ENCODE data around the gene GTF3C4.

The GTF3C4 gene

GRCh38 chr9:132670457-132671391 lies at the start of gene GTF3C4:
Gene GTF3C4, plus strand, starts transcription at chr9:132670464. Its CDS starts 135 bp downstream, at chr9:132670599.
- Mint-ChIP-seq H3K27me3 (peaks cover 4% of the 10 kb centered on the region), H3K27ac (peak within 1 kb of the TSS; percentile 91), H3K36me3 (peaks cover 11% of the 10 kb centered on the region), H3K4me3 (peak within 1 kb of the TSS; percentile 87), H3K9me3 (no peaks in the 10 kb centered on the region), H3K4me1 (peaks cover 54% of the 10 kb centered on the region)
- DNase-seq: peak; percentile 88
- CTCF ChIA-PET: interaction anchor here (0.7 to 1.8 kb wide), 5 partner anchors 9 to 231 kb away, joined by 3 to 6 read pairs (median 3); no protein-coding TSS in a partner anchor

GRCh38 chr9:132622159-132622558 lies 48.1 kb upstream of the GTF3C4 start:
- peaks cover 15% of the 10 kb centered on the region for H3K36me3 Mint-ChIP-seq

GRCh38 chr9:132626285-132626684 lies 44.0 kb upstream of the GTF3C4 start:
- Mint-ChIP-seq H3K9me3 (no peaks in the 10 kb centered on the region), H3K4me3 (no peak overlapping the region), H3K27ac (no peak overlapping the region), H3K36me3 (peaks cover 20% of the 10 kb centered on the region), H3K4me1 (no peaks in the 10 kb centered on the region), H3K27me3 (no peaks in the 10 kb centered on the region)
- no peak for DNase-seq
- CTCF ChIA-PET: no interaction called here

More at GRCh38 chr9:132622159-132622558, 48.1 kb upstream of the GTF3C4 start:
- H3K9me3 Mint-ChIP-seq: no peaks in the 10 kb centered on the region
- CTCF ChIA-PET: no interaction called here
- no peak overlapping the region for H3K27ac Mint-ChIP-seq
- H3K27me3 Mint-ChIP-seq: no peaks in the 10 kb centered on the region
- no peak for DNase-seq
- no peaks in the 10 kb centered on the region for H3K4me1 Mint-ChIP-seq
- no peak overlapping the region for H3K4me3 Mint-ChIP-seq

GRCh38 chr9:132627106-132627505 lies 43.2 kb upstream of the GTF3C4 start:
- no peak for DNase-seq
- no peak overlapping the region for H3K4me3 Mint-ChIP-seq
- peaks cover 21% of the 10 kb centered on the region for H3K36me3 Mint-ChIP-seq
- no peaks in the 10 kb centered on the region for H3K9me3 Mint-ChIP-seq
- no peak overlapping the region for H3K27ac Mint-ChIP-seq
- CTCF ChIA-PET: no interaction called here
- no peaks in the 10 kb centered on the region for H3K27me3 Mint-ChIP-seq
- H3K4me1 Mint-ChIP-seq: no peaks in the 10 kb centered on the region

- H3K27me3 Mint-ChIP-seq: no peaks in the 10 kb centered on the region
- H3K9me3 Mint-ChIP-seq: no peaks in the 10 kb centered on the region
- H3K36me3 Mint-ChIP-seq: peaks cover 18% of the 10 kb centered on the region
- H3K4me3 Mint-ChIP-seq: no peak overlapping the region
- no peak overlapping the region for H3K27ac Mint-ChIP-seq
- H3K4me1 Mint-ChIP-seq: no peaks in the 10 kb centered on the region
- CTCF ChIA-PET: no interaction called here
- no peak for DNase-seq
These were observed 42.7 kb upstream of the GTF3C4 start for GRCh38 chr9:132627594-132627993.

- CTCF ChIA-PET: no interaction called here
- Mint-ChIP-seq H3K36me3 (peaks cover 16% of the 10 kb centered on the region), H3K27ac (no peak overlapping the region), H3K4me1 (no peaks in the 10 kb centered on the region), H3K9me3 (no peaks in the 10 kb centered on the region), H3K4me3 (no peak overlapping the region), H3K27me3 (no peaks in the 10 kb centered on the region)
- no peak for DNase-seq
These were observed 41.5 kb upstream of the GTF3C4 start for GRCh38 chr9:132628746-132629145.

- no peak overlapping the region for H3K4me3 Mint-ChIP-seq
- H3K4me1 Mint-ChIP-seq: no peaks in the 10 kb centered on the region
- no peak overlapping the region for H3K27ac Mint-ChIP-seq
- DNase-seq: no peak
- no peaks in the 10 kb centered on the region for H3K9me3 Mint-ChIP-seq
- H3K36me3 Mint-ChIP-seq: peaks cover 16% of the 10 kb centered on the region
- H3K27me3 Mint-ChIP-seq: no peaks in the 10 kb centered on the region
- CTCF ChIA-PET: no interaction called here
These were observed 40.1 kb upstream of the GTF3C4 start for GRCh38 chr9:132630116-132630515.

- Mint-ChIP-seq H3K4me1 (no peaks in the 10 kb centered on the region), H3K4me3 (no peak overlapping the region), H3K9me3 (no peaks in the 10 kb centered on the region), H3K27me3 (no peaks in the 10 kb centered on the region), H3K27ac (no peak overlapping the region), H3K36me3 (peaks cover 10% of the 10 kb centered on the region)
- CTCF ChIA-PET: no interaction called here
- no peak for DNase-seq
These were observed 39.5 kb upstream of the GTF3C4 start for GRCh38 chr9:132630811-132631210.

- CTCF ChIA-PET: no interaction called here
- Mint-ChIP-seq H3K9me3 (no peaks in the 10 kb centered on the region), H3K4me3 (no peak overlapping the region), H3K4me1 (no peaks in the 10 kb centered on the region), H3K27me3 (no peaks in the 10 kb centered on the region), H3K27ac (no peak overlapping the region), H3K36me3 (peaks cover 10% of the 10 kb centered on the region)
- DNase-seq: no peak
These were observed 39.0 kb upstream of the GTF3C4 start for GRCh38 chr9:132631280-132631679.

- CTCF ChIA-PET: no interaction called here
- no peak for DNase-seq
- H3K27ac Mint-ChIP-seq: no peak overlapping the region
- H3K27me3 Mint-ChIP-seq: no peaks in the 10 kb centered on the region
- H3K4me1 Mint-ChIP-seq: no peaks in the 10 kb centered on the region
- H3K9me3 Mint-ChIP-seq: no peaks in the 10 kb centered on the region
- no peak overlapping the region for H3K4me3 Mint-ChIP-seq
- peaks cover 10% of the 10 kb centered on the region for H3K36me3 Mint-ChIP-seq
These were observed 38.6 kb upstream of the GTF3C4 start for GRCh38 chr9:132631685-132632084.

GRCh38 chr9:132632413-132633129 lies 37.7 kb upstream of the GTF3C4 start:
- no peak overlapping the region for H3K4me3 Mint-ChIP-seq
- no peaks in the 10 kb centered on the region for H3K9me3 Mint-ChIP-seq
- H3K36me3 Mint-ChIP-seq: peaks cover 12% of the 10 kb centered on the region
- CTCF ChIA-PET: no interaction called here
- no peak overlapping the region for H3K27ac Mint-ChIP-seq
- H3K4me1 Mint-ChIP-seq: no peaks in the 10 kb centered on the region
- DNase-seq: no peak
- no peaks in the 10 kb centered on the region for H3K27me3 Mint-ChIP-seq

GRCh38 chr9:132634327-132634726 lies 35.9 kb upstream of the GTF3C4 start:
- no peak overlapping the region for H3K4me3 Mint-ChIP-seq
- H3K9me3 Mint-ChIP-seq: no peaks in the 10 kb centered on the region
- no peak for DNase-seq
- CTCF ChIA-PET: no interaction called here
- H3K27me3 Mint-ChIP-seq: no peaks in the 10 kb centered on the region
- H3K36me3 Mint-ChIP-seq: peaks cover 12% of the 10 kb centered on the region
- no peaks in the 10 kb centered on the region for H3K4me1 Mint-ChIP-seq
- no peak overlapping the region for H3K27ac Mint-ChIP-seq

GRCh38 chr9:132637351-132637750 lies 32.9 kb upstream of the GTF3C4 start:
- no peaks in the 10 kb centered on the region for H3K4me1 Mint-ChIP-seq
- CTCF ChIA-PET: interaction anchor here (0.8 kb wide), 1 partner anchor 13 kb away, joined by 3 read pairs; no protein-coding TSS in a partner anchor
- no peak for DNase-seq
- peaks cover 11% of the 10 kb centered on the region for H3K36me3 Mint-ChIP-seq
- no peaks in the 10 kb centered on the region for H3K9me3 Mint-ChIP-seq
- no peak overlapping the region for H3K4me3 Mint-ChIP-seq
- H3K27ac Mint-ChIP-seq: no peak overlapping the region
- H3K27me3 Mint-ChIP-seq: no peaks in the 10 kb centered on the region

GRCh38 chr9:132637801-132638200 lies 32.5 kb upstream of the GTF3C4 start:
- H3K36me3 Mint-ChIP-seq: peaks cover 12% of the 10 kb centered on the region
- DNase-seq: no peak
- no peak overlapping the region for H3K27ac Mint-ChIP-seq
- CTCF ChIA-PET: interaction anchor here (0.8 kb wide), 1 partner anchor 13 kb away, joined by 3 read pairs; no protein-coding TSS in a partner anchor
- H3K27me3 Mint-ChIP-seq: no peaks in the 10 kb centered on the region
- H3K4me3 Mint-ChIP-seq: no peak overlapping the region
- H3K4me1 Mint-ChIP-seq: no peaks in the 10 kb centered on the region
- H3K9me3 Mint-ChIP-seq: no peaks in the 10 kb centered on the region

GRCh38 chr9:132638240-132638639 lies 32.0 kb upstream of the GTF3C4 start:
- Mint-ChIP-seq H3K27me3 (no peaks in the 10 kb centered on the region), H3K36me3 (peaks cover 15% of the 10 kb centered on the region), H3K27ac (no peak overlapping the region), H3K4me1 (no peaks in the 10 kb centered on the region), H3K9me3 (no peaks in the 10 kb centered on the region), H3K4me3 (no peak overlapping the region)
- no peak for DNase-seq
- CTCF ChIA-PET: no interaction called here

Measured in activated naive CD4-positive, alpha-beta T cell treated with anti-CD3 and anti-CD28 coated beads, Interleukin-2, amount 10 ng/mL, durations not matched to agents 7 days and 5 days (primary cell).